ENCODE data around the gene RSU1. TPM values are rescaled to one million over a fixed set of nuclear protein-coding genes. Genes with fewer than 3 reads are reported as not detected.

RSU1 gene
- polyA plus RNA-seq, 1 donor (not counting 4 experiments of a cell fraction or from before 2014, with no cell fraction given) = 125 TPM

- DNase-seq (ENCODE audit: low read depth, low spot score) (no peak), FAIRE-seq (no peak)
- Histone ChIP-seq H3K27me3 (ENCODE audit: control insufficient read depth, extremely low read depth, insufficient read depth, low read length) (no peaks in the 10 kb centered on the region), H4K20me1 (ENCODE audit: control insufficient read depth, extremely low read depth, insufficient read depth, low read length) (no peaks in the 10 kb centered on the region), H2AFZ (ENCODE audit: control insufficient read depth, low read length) (no peak overlapping the region), H3K27ac (ENCODE audit: control insufficient read depth, insufficient read depth, low read length) (no peak overlapping the region), H3K4me3 (ENCODE audit: control insufficient read depth in 2 of 3, extremely low read depth in 1 of 3, insufficient read depth in 2 of 3, low read depth in 1 of 3, low read length in 3 of 3) (no peak overlapping the region), H3K9me3 (ENCODE audit: control insufficient read depth, low read depth, low read length) (no peaks in the 10 kb centered on the region), H3K9ac (ENCODE audit: control insufficient read depth, extremely low read depth, insufficient read depth, low read length) (no peak overlapping the region), H3K79me2 (ENCODE audit: control insufficient read depth, insufficient read depth, low read length) (no peaks in the 10 kb centered on the region), H3K4me2 (ENCODE audit: control insufficient read depth, extremely low read depth, insufficient read depth, low read depth, low read length) (no peak overlapping the region), H3K9me1 (ENCODE audit: control insufficient read depth, extremely low read depth, insufficient read depth, low read length) (no peaks in the 10 kb centered on the region), H3K4me1 (ENCODE audit: control insufficient read depth, extremely low read depth, insufficient read depth, low read length) (no peaks in the 10 kb centered on the region), H3K36me3 (ENCODE audit: control insufficient read depth in 2 of 2, extremely low read depth in 1 of 2, insufficient read depth in 2 of 2, low read length in 2 of 2) (no peaks in the 10 kb centered on the region)
- dilution Hi-C loops (cut with MboI; ENCODE audit: extremely low pct_ligation_motif_present, low sequenced_read_pairs) = no loop called here
- no peak for TF ChIP-seq EZH2 (IDR thresholded peaks at IDR 0.05; ENCODE audit: low read length)
- TF ChIP-seq, protein P1, sequence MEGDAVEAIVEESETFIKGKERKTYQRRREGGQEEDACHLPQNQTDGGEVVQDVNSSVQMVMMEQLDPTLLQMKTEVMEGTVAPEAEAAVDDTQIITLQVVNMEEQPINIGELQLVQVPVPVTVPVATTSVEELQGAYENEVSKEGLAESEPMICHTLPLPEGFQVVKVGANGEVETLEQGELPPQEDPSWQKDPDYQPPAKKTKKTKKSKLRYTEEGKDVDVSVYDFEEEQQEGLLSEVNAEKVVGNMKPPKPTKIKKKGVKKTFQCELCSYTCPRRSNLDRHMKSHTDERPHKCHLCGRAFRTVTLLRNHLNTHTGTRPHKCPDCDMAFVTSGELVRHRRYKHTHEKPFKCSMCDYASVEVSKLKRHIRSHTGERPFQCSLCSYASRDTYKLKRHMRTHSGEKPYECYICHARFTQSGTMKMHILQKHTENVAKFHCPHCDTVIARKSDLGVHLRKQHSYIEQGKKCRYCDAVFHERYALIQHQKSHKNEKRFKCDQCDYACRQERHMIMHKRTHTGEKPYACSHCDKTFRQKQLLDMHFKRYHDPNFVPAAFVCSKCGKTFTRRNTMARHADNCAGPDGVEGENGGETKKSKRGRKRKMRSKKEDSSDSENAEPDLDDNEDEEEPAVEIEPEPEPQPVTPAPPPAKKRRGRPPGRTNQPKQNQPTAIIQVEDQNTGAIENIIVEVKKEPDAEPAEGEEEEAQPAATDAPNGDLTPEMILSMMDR (optimal IDR thresholded peaks at IDR 0.05 in 1 of 3, IDR thresholded peaks at IDR 0.05 in 1 of 3, conservative IDR thresholded peaks at IDR 0.05 in 1 of 3; ENCODE audit: extremely low read depth in 1 of 3, insufficient read depth in 2 of 3, low read length in 3 of 3) = no peak
Observed at GRCh38 chr10:16609211-16609610, 208.0 kb downstream of the RSU1 start.

DNA sequence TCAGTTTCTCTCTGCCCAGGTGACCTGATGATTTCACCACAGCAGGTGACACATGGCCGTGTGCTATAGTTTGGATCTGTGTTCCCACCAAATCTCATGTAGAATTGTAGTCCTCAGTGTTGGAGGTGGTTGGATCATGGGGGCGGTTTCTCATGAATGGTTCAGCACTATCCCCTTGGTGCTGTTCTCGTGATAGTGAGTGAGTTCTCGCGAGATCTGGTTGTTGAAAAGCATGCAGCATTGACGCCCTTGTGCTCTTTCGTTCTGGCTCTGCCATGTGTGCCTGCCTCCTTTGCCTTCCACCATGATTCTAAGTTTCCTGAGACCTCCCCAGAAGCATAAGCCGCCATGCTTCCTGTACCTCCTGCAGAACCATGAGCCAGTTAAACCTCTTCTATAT lies 210.3 kb downstream of the RSU1 start:
- FAIRE-seq (no peak), DNase-seq (ENCODE audit: low read depth, low spot score) (no peak)
- no peak overlapping the region for H3K9ac ChIP-seq (ENCODE audit: control insufficient read depth, extremely low read depth, insufficient read depth, low read length)
- no peaks in the 10 kb centered on the region for H3K9me1 ChIP-seq (ENCODE audit: control insufficient read depth, extremely low read depth, insufficient read depth, low read length)
- no peaks in the 10 kb centered on the region for H3K9me3 ChIP-seq (ENCODE audit: control insufficient read depth, low read depth, low read length)
- no peak overlapping the region for H3K4me2 ChIP-seq (ENCODE audit: control insufficient read depth, extremely low read depth, insufficient read depth, low read depth, low read length)
- no peaks in the 10 kb centered on the region for H3K27me3 ChIP-seq (ENCODE audit: control insufficient read depth, extremely low read depth, insufficient read depth, low read length)
- dilution Hi-C loops (cut with MboI; ENCODE audit: extremely low pct_ligation_motif_present, low sequenced_read_pairs) = no loop called here
- TF ChIP-seq, protein P1 (optimal IDR thresholded peaks at IDR 0.05 in 1 of 3, IDR thresholded peaks at IDR 0.05 in 1 of 3, conservative IDR thresholded peaks at IDR 0.05 in 1 of 3; ENCODE audit: extremely low read depth in 1 of 3, insufficient read depth in 2 of 3, low read length in 3 of 3) = no peak
- no peak for TF ChIP-seq EZH2 (IDR thresholded peaks at IDR 0.05; ENCODE audit: low read length)
- H4K20me1 ChIP-seq (ENCODE audit: control insufficient read depth, extremely low read depth, insufficient read depth, low read length) = no peaks in the 10 kb centered on the region
- no peak overlapping the region for H3K27ac ChIP-seq (ENCODE audit: control insufficient read depth, insufficient read depth, low read length)
- H3K4me3 ChIP-seq (ENCODE audit: control insufficient read depth in 2 of 3, extremely low read depth in 1 of 3, insufficient read depth in 2 of 3, low read depth in 1 of 3, low read length in 3 of 3) = no peak overlapping the region
- H2AFZ ChIP-seq (ENCODE audit: control insufficient read depth, low read length) = no peak overlapping the region
- H3K4me1 ChIP-seq (ENCODE audit: control insufficient read depth, extremely low read depth, insufficient read depth, low read length) = no peaks in the 10 kb centered on the region
- H3K79me2 ChIP-seq (ENCODE audit: control insufficient read depth, insufficient read depth, low read length) = no peaks in the 10 kb centered on the region
- H3K36me3 ChIP-seq (ENCODE audit: control insufficient read depth in 2 of 2, extremely low read depth in 1 of 2, insufficient read depth in 2 of 2, low read length in 2 of 2) = no peaks in the 10 kb centered on the region
